ENCODE measurements around the gene ZNF200. TPM values are rescaled to one million over a fixed set of nuclear protein-coding genes. Genes with fewer than 3 reads are reported as not detected.

Gene ZNF200
- total RNA-seq, 1 experiment from 2014 or later, result 8.8 TPM

- DNase-seq (ENCODE audit: low read depth, low spot score), result no peak
- H3K4me3 ChIP-seq (replicated peaks in 1 of 2; ENCODE audit: low read depth in 1 of 2, low read length in 2 of 2), result no peak overlapping the region
- H3K4me1 ChIP-seq (ENCODE audit: control insufficient read depth in 1 of 2, insufficient read depth in 2 of 2, low read length in 2 of 2), result no peaks in the 10 kb centered on the region
- no peak overlapping the region for H3K4me2 ChIP-seq (ENCODE audit: low read length)
- ChIA-PET RAD21 (ENCODE audit: low non-redundant PET in 1 of 2, low total read pairs in 2 of 2, uncharacterized antibody in 2 of 2, unreplicated experiment in 2 of 2) (no interaction called here), CTCF (no interaction called here), POLR2A (no interaction called here)
- intact Hi-C loops (cut with micrococcal nuclease), result no loop called here
- H3K79me2 ChIP-seq (ENCODE audit: insufficient read depth, low read length), result no peaks in the 10 kb centered on the region
- TF ChIP-seq CTCF (IDR thresholded peaks at IDR 0.05 in 2 of 3, conservative IDR thresholded peaks at IDR 0.05 in 1 of 3; ENCODE audit: borderline replicate concordance in 1 of 3, insufficient read depth in 1 of 3, low read depth in 2 of 3, low read length in 2 of 3) (no peak), POLR2A (IDR thresholded peaks at IDR 0.05; ENCODE audit: borderline replicate concordance, extremely low read depth, insufficient read depth, insufficient read length) (no peak), CBX3 (IDR thresholded peaks at IDR 0.05; ENCODE audit: low read depth) (no peak), TCF7L2 (IDR thresholded peaks at IDR 0.05; ENCODE audit: borderline replicate concordance, extremely low read depth, insufficient read depth, insufficient read length) (no peak), EZH2phosphoT487 (IDR thresholded peaks at IDR 0.05; ENCODE audit: borderline replicate concordance) (no peak), SRF (IDR thresholded peaks at IDR 0.05; ENCODE audit: low read depth) (no peak), FOSL1 (IDR thresholded peaks at IDR 0.05; ENCODE audit: low read depth) (no peak), ZBTB33 (IDR thresholded peaks at IDR 0.05; ENCODE audit: extremely low read depth, insufficient replicate concordance, low read length) (no peak), POLR2AphosphoS5 (IDR thresholded peaks at IDR 0.05; ENCODE audit: low read depth, low read length) (no peak), SIN3A (IDR thresholded peaks at IDR 0.05; ENCODE audit: low read depth) (no peak), CEBPB (IDR thresholded peaks at IDR 0.05; ENCODE audit: low read depth) (no peak), SP1 (IDR thresholded peaks at IDR 0.05; ENCODE audit: low read depth) (no peak), RAD21 (IDR thresholded peaks at IDR 0.05; ENCODE audit: low read depth) (no peak), EGR1 (IDR thresholded peaks at IDR 0.05; ENCODE audit: low read depth) (no peak), ZNF274 (IDR thresholded peaks at IDR 0.05; ENCODE audit: low read depth, low read length) (no peak), EZH2 (IDR thresholded peaks at IDR 0.05) (no peak), MAX (IDR thresholded peaks at IDR 0.05) (no peak), ELF1 (IDR thresholded peaks at IDR 0.05; ENCODE audit: borderline replicate concordance, low read depth) (no peak), YY1 (IDR thresholded peaks at IDR 0.05; ENCODE audit: extremely low read depth, insufficient replicate concordance, low read depth, low read length) (no peak), ZFX (IDR thresholded peaks at IDR 0.05) (no peak)
- H3K36me3 ChIP-seq (ENCODE audit: control insufficient read depth in 1 of 2, insufficient read depth in 2 of 2, low read length in 2 of 2), result no peaks in the 10 kb centered on the region
- H3K9me3 ChIP-seq (ENCODE audit: control insufficient read depth in 1 of 2, insufficient read depth in 1 of 2, low read depth in 1 of 2, low read length in 2 of 2), result no peaks in the 10 kb centered on the region; a peak in 1 of 4 replicates
- no peak overlapping the region for H2AFZ ChIP-seq (ENCODE audit: low read depth, low read length, poor library complexity, severe bottlenecking)
- H3K9me2 ChIP-seq (ENCODE audit: insufficient read depth), result no peaks in the 10 kb centered on the region
- ATAC-seq, result no peak
- no peak overlapping the region for H3K27ac ChIP-seq (ENCODE audit: low read depth, low read length)
- no peaks in the 10 kb centered on the region for H4K20me1 ChIP-seq (ENCODE audit: insufficient read depth)
- H3K27me3 ChIP-seq (ENCODE audit: insufficient read depth, low read length), result no peaks in the 10 kb centered on the region
- no peak overlapping the region for H3K9ac ChIP-seq (ENCODE audit: low read length)
- BruUV-seq (replicated peaks), result no TSS peak
Observed at GRCh38 chr16:3207086-3207953, 27.6 kb downstream of the ZNF200 start.
